ENCODE measurements around the gene RCOR3.

RCOR3 gene

DNA sequence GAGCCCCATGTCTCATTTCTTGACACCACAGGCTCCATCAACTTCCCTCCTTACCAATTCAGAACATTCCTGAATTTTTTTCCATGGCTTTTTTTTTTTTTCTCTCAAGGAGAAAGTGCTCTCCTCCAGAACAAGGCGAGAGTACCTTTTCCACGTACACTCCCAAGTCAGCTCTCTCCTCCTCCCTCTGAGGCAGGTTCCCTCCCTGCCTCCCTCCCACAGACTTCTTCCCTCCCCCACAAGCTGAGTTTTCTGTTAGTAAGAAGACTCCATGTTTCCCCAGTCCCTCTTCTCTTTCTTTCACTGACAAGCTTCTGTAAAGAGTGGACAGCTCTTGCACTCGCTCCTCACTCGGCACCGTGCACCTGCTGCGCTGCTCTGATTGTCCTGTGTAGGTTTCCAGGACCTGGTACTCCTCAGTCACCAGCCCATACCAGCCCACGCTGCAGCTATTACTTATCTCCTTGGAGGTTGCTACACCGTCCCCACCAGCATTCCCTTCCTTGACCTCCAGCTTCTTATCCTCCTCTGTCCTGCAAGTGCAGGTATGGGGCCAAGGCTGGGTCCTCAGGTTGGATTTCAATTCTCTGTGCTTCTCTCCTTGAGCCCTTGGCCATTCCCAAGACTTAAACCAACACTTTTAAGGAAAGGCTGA lies 71.2 kb downstream of the RCOR3 start:
- H3K27ac ChIP-seq (ENCODE audit: low read length): no peak overlapping the region
- H2AFZ ChIP-seq (ENCODE audit: low read depth, low read length): no peak overlapping the region
- peaks cover 29% of the 10 kb centered on the region for H3K27me3 ChIP-seq (ENCODE audit: insufficient read depth, low read length, poor library complexity)
- no peaks in the 10 kb centered on the region for H3K9me3 ChIP-seq (ENCODE audit: insufficient read depth, low read length, severe bottlenecking)
- H3K4me3 ChIP-seq (ENCODE audit: low read depth in 1 of 2, low read length in 2 of 2): no peak overlapping the region
- no peaks in the 10 kb centered on the region for H3K36me3 ChIP-seq (ENCODE audit: insufficient read depth, low read length)
- H3K79me2 ChIP-seq (ENCODE audit: insufficient read depth, low read length): no peaks in the 10 kb centered on the region
- H3K4me1 ChIP-seq (ENCODE audit: insufficient read depth, low read length): peaks cover 29% of the 10 kb centered on the region
- H3K9ac ChIP-seq (ENCODE audit: low read depth, low read length): no peak overlapping the region
- H3K4me2 ChIP-seq (ENCODE audit: insufficient read depth, low read length): no peak overlapping the region
- TF ChIP-seq EZH2 (IDR thresholded peaks at IDR 0.05; ENCODE audit: borderline replicate concordance, low read depth, low read length, severe bottlenecking): no peak
- TF ChIP-seq, protein P1, sequence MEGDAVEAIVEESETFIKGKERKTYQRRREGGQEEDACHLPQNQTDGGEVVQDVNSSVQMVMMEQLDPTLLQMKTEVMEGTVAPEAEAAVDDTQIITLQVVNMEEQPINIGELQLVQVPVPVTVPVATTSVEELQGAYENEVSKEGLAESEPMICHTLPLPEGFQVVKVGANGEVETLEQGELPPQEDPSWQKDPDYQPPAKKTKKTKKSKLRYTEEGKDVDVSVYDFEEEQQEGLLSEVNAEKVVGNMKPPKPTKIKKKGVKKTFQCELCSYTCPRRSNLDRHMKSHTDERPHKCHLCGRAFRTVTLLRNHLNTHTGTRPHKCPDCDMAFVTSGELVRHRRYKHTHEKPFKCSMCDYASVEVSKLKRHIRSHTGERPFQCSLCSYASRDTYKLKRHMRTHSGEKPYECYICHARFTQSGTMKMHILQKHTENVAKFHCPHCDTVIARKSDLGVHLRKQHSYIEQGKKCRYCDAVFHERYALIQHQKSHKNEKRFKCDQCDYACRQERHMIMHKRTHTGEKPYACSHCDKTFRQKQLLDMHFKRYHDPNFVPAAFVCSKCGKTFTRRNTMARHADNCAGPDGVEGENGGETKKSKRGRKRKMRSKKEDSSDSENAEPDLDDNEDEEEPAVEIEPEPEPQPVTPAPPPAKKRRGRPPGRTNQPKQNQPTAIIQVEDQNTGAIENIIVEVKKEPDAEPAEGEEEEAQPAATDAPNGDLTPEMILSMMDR (IDR thresholded peaks at IDR 0.05; ENCODE audit: borderline replicate concordance, extremely low read depth, low read length, poor library complexity, severe bottlenecking): no peak
- no peak for DNase-seq
- no peak for ATAC-seq (ENCODE audit: insufficient read depth, low read depth)
- 0 out of 2 replicates have a peak, but pooled peaks cover 5% of the 10 kb centered on the region for H4K20me1 ChIP-seq (ENCODE audit: insufficient read depth, low read length)

- Histone ChIP-seq H3K9ac (ENCODE audit: low read depth, low read length) (no peak overlapping the region), H3K4me1 (ENCODE audit: insufficient read depth, low read length) (peaks cover 35% of the 10 kb centered on the region), H2AFZ (ENCODE audit: low read depth, low read length) (no peak overlapping the region), H3K27ac (ENCODE audit: low read length) (no peak overlapping the region), H4K20me1 (ENCODE audit: insufficient read depth, low read length) (0 out of 2 replicates have a peak, but pooled peaks cover 5% of the 10 kb centered on the region), H3K4me3 (ENCODE audit: low read depth in 1 of 2, low read length in 2 of 2) (no peak overlapping the region), H3K4me2 (ENCODE audit: insufficient read depth, low read length) (no peak overlapping the region), H3K79me2 (ENCODE audit: insufficient read depth, low read length) (no peaks in the 10 kb centered on the region), H3K27me3 (ENCODE audit: insufficient read depth, low read length, poor library complexity) (peaks cover 28% of the 10 kb centered on the region), H3K36me3 (ENCODE audit: insufficient read depth, low read length) (no peaks in the 10 kb centered on the region), H3K9me3 (ENCODE audit: insufficient read depth, low read length, severe bottlenecking) (no peaks in the 10 kb centered on the region)
- ATAC-seq (ENCODE audit: insufficient read depth, low read depth) (no peak), DNase-seq (no peak)
- TF ChIP-seq, protein P1 (IDR thresholded peaks at IDR 0.05; ENCODE audit: borderline replicate concordance, extremely low read depth, low read length, poor library complexity, severe bottlenecking): no peak
- TF ChIP-seq EZH2 (IDR thresholded peaks at IDR 0.05; ENCODE audit: borderline replicate concordance, low read depth, low read length, severe bottlenecking): no peak
Measured at GRCh38 chr1:211331011-211331709, 72.0 kb downstream of the RCOR3 start.

GRCh38 chr1:211332036-211332616 lies 73.0 kb downstream of the RCOR3 start:
- H3K79me2 ChIP-seq (ENCODE audit: insufficient read depth, low read length): no peaks in the 10 kb centered on the region
- no peak overlapping the region for H3K27ac ChIP-seq (ENCODE audit: low read length)
- peaks cover 31% of the 10 kb centered on the region for H3K4me1 ChIP-seq (ENCODE audit: insufficient read depth, low read length)

More at GRCh38 chr1:211332036-211332616, 73.0 kb downstream of the RCOR3 start:
- no peak for DNase-seq
- Histone ChIP-seq H3K27me3 (ENCODE audit: insufficient read depth, low read length, poor library complexity) (peaks cover 19% of the 10 kb centered on the region), H4K20me1 (ENCODE audit: insufficient read depth, low read length) (0 out of 2 replicates have a peak, but pooled peaks cover 5% of the 10 kb centered on the region), H3K4me2 (ENCODE audit: insufficient read depth, low read length) (no peak overlapping the region), H2AFZ (ENCODE audit: low read depth, low read length) (no peak overlapping the region), H3K4me3 (ENCODE audit: low read depth in 1 of 2, low read length in 2 of 2) (no peak overlapping the region), H3K36me3 (ENCODE audit: insufficient read depth, low read length) (no peaks in the 10 kb centered on the region), H3K9ac (ENCODE audit: low read depth, low read length) (no peak overlapping the region), H3K9me3 (ENCODE audit: insufficient read depth, low read length, severe bottlenecking) (no peaks in the 10 kb centered on the region)
- no peak for ATAC-seq (ENCODE audit: insufficient read depth, low read depth)
- TF ChIP-seq, protein P1 (IDR thresholded peaks at IDR 0.05; ENCODE audit: borderline replicate concordance, extremely low read depth, low read length, poor library complexity, severe bottlenecking): no peak
- no peak for TF ChIP-seq EZH2 (IDR thresholded peaks at IDR 0.05; ENCODE audit: borderline replicate concordance, low read depth, low read length, severe bottlenecking)

Data from DND-41 (cell line).